ENCODE measurements around the gene IL17C. TPM values are rescaled to one million over a fixed set of nuclear protein-coding genes. Genes with fewer than 3 reads are reported as not detected.

IL17C gene
- total and polyA plus RNA-seq, 8 donors, result 0.87 to 1.2 TPM; not detected in 6

DNA sequence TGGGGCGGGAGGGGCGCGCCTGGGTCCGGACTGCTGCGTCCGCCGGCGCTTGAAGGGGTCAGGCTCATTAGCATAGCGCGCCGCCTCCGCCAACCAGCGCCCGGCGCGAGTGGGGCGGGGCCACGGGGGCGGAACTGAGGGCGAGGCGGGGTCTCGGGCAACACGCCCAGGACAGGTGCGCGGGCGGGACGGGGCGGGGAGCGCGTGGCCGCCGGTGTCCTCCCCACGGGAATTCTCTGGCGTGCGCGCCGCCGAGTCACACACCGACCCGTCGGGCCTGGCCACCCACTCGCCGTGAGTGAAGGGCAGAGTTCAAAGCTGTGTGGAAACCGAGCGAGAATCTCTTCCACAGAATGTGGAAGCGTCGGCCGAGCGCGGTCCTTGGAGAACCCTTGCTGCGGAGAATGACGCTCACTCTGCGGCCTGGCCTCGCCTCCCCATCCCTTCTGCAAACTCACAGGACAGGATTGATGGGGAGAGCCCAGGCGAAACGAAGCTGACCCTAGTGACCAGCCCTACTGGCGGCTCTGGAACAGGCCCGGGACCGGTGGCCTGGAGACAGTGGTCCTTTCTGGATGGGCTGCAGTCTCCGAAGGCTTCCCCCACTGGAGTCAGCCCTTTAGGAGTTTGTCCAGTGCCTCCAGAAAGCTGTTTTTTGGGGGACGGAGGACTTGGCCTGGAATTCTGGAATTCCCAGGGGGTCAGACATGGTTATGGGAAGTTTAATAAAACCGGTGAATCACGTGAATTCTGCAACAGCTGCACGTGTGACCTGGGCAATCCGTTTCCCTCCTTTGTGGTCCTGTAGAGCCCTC is 48.3 kb downstream of the IL17C start, which contains the start of gene SNAI3:
Gene SNAI3 (minus strand): TSS at position 69 of the 815 bp plus-strand sequence. CDS start 101 bp downstream, outside the sequence.
- Histone ChIP-seq H3K4me1 (peaks cover 29 to 56% (median 47%) of the 10 kb centered on the region in 4 donors), H3K27me3 (peaks cover 5 to 90% (median 22%) of the 10 kb centered on the region in 3 donors), H3K9me3 (no peaks in the 10 kb centered on the region), H3K36me3 (no peaks in the 10 kb centered on the region), H3K27ac (peak within 1 kb of the TSS; percentile 74 to 84 (median 81)), H3K4me3 (peak within 1 kb of the TSS; percentile 55 to 70 (median 58))
- 6 to 17% (median 7%) methylated on average over 17 to 65 of the region's 65 CpGs for WGBS, 5 donors
- TF ChIP-seq POLR2A (IDR thresholded peaks at IDR 0.05), result no peak
- TF ChIP-seq POLR2AphosphoS5 (IDR thresholded peaks at IDR 0.05), result peak in 1 of 3 donors; percentile 53
- TF ChIP-seq, protein P1, sequence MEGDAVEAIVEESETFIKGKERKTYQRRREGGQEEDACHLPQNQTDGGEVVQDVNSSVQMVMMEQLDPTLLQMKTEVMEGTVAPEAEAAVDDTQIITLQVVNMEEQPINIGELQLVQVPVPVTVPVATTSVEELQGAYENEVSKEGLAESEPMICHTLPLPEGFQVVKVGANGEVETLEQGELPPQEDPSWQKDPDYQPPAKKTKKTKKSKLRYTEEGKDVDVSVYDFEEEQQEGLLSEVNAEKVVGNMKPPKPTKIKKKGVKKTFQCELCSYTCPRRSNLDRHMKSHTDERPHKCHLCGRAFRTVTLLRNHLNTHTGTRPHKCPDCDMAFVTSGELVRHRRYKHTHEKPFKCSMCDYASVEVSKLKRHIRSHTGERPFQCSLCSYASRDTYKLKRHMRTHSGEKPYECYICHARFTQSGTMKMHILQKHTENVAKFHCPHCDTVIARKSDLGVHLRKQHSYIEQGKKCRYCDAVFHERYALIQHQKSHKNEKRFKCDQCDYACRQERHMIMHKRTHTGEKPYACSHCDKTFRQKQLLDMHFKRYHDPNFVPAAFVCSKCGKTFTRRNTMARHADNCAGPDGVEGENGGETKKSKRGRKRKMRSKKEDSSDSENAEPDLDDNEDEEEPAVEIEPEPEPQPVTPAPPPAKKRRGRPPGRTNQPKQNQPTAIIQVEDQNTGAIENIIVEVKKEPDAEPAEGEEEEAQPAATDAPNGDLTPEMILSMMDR (IDR thresholded peaks at IDR 0.05), result no peak
- no peak for TF ChIP-seq EP300 (IDR thresholded peaks at IDR 0.05)
- peak; percentile 94 to 95 for DNase-seq
- intact Hi-C loops (cut with DNase I; ENCODE audit: low total_unique reads), result no loop called here

- Histone ChIP-seq H3K4me1 (peaks cover 29 to 57% (median 45%) of the 10 kb centered on the region in 4 donors), H3K27me3 (peaks cover 5 to 90% (median 22%) of the 10 kb centered on the region in 3 donors), H3K4me3 (no peak overlapping the region), H3K9me3 (no peaks in the 10 kb centered on the region), H3K27ac (peak overlapping the region; percentile 21 to 84 (median 76)), H3K36me3 (no peaks in the 10 kb centered on the region)
- no peak for DNase-seq
- TF ChIP-seq POLR2A (IDR thresholded peaks at IDR 0.05) (no peak), POLR2AphosphoS5 (IDR thresholded peaks at IDR 0.05) (no peak), EP300 (IDR thresholded peaks at IDR 0.05) (no peak)
- TF ChIP-seq, protein P1 (IDR thresholded peaks at IDR 0.05), result no peak
- intact Hi-C loops (cut with DNase I; ENCODE audit: low total_unique reads), result no loop called here
- WGBS, 5 donors, result 38 to 65% (median 50%) methylated on average over 3 to 10 of the region's 10 CpGs
Observed at GRCh38 chr16:88687254-88687576, 48.8 kb downstream of the IL17C start.

DNA sequence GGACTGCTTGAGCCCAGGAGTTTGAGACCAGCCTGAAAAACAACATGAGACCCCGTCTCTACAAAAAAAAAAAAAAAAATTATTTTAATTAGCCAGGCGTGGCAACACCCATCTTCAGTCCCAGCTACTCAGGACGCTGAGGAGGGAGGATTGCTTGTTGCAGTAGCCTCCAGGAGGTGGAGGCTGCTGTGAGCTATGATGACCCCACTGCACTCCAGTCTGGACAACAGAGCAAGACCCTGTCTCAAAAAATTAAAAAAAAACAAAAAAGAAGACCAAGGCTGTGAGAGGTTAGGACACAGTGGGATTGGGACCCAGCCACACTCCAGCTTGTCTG is 49.3 kb downstream of the IL17C start:
- DNase-seq, result no peak
- peaks cover 5 to 92% (median 22%) of the 10 kb centered on the region in 3 donors for H3K27me3 ChIP-seq
- intact Hi-C loops (cut with DNase I; ENCODE audit: low total_unique reads), result no loop called here
- TF ChIP-seq POLR2AphosphoS5 (IDR thresholded peaks at IDR 0.05), result no peak
- TF ChIP-seq POLR2A (IDR thresholded peaks at IDR 0.05), result no peak
- no peak for TF ChIP-seq EP300 (IDR thresholded peaks at IDR 0.05)
- TF ChIP-seq, protein P1 (IDR thresholded peaks at IDR 0.05), result no peak
- peak overlapping the region; percentile 21 to 84 (median 76) for H3K27ac ChIP-seq
- 34 to 64% (median 42%) methylated on average over 3 of the region's 3 CpGs for WGBS, 5 donors
- no peak overlapping the region for H3K4me3 ChIP-seq
- H3K9me3 ChIP-seq, result no peaks in the 10 kb centered on the region
- H3K4me1 ChIP-seq, result peaks cover 29 to 59% (median 47%) of the 10 kb centered on the region in 4 donors
- H3K36me3 ChIP-seq, result no peaks in the 10 kb centered on the region

- H3K4me1 ChIP-seq, result peaks cover 29 to 59% (median 47%) of the 10 kb centered on the region in 4 donors
- no peaks in the 10 kb centered on the region for H3K36me3 ChIP-seq
- no peak overlapping the region for H3K4me3 ChIP-seq
- 21 to 31% (median 28%) methylated on average over 27 to 28 of the region's 28 CpGs for WGBS, 5 donors
- DNase-seq, result peak; percentile 81 to 92
- peaks cover 5 to 92% (median 22%) of the 10 kb centered on the region in 3 donors for H3K27me3 ChIP-seq
- intact Hi-C loops (cut with DNase I; ENCODE audit: low total_unique reads), result no loop called here
- peak in 2 of 3 donors; percentile 27 to 29 for TF ChIP-seq POLR2AphosphoS5 (IDR thresholded peaks at IDR 0.05)
- TF ChIP-seq, protein P1 (IDR thresholded peaks at IDR 0.05), result no peak
- no peaks in the 10 kb centered on the region for H3K9me3 ChIP-seq
- H3K27ac ChIP-seq, result peak overlapping the region; percentile 21 to 84 (median 76)
Observed at GRCh38 chr16:88688013-88688778, 49.8 kb downstream of the IL17C start.
